NAMALWA (cell line): Measurements from ENCODE around the gene ATRN.
"Not testable (repeated sequence)": the region's sequence is repeated elsewhere in the genome, so short reads cannot be mapped to it uniquely, and the experiment has no call there.

Source experiments
- DNase-seq: peaks from one replicate; pipeline ENCODE4 v3.0.0-alpha.2; 2015; ENCODE audit warnings: low spot score

ATRN gene

DNA sequence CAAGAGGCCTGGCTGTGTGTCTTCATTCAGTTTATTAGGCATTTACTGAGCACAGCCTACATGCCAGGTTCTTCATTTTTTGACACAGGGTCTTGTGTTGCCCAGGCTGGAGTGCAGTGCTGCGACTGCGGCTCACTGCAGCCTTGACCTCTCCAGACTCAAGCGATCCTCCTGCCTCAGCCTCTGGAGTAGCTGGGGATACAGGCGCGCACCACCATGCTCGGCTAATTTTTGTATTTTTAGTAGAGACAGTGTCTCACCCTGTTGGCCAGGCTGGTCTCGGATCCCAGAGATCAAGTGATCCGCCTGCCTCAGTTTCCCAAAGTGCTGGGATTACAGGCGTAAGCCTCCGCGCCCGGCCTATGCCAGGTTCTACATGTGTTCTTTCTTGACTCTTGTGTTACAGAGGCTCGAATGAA, 601 bp upstream of the ATRN start:
- no peak for DNase-seq

DNA sequence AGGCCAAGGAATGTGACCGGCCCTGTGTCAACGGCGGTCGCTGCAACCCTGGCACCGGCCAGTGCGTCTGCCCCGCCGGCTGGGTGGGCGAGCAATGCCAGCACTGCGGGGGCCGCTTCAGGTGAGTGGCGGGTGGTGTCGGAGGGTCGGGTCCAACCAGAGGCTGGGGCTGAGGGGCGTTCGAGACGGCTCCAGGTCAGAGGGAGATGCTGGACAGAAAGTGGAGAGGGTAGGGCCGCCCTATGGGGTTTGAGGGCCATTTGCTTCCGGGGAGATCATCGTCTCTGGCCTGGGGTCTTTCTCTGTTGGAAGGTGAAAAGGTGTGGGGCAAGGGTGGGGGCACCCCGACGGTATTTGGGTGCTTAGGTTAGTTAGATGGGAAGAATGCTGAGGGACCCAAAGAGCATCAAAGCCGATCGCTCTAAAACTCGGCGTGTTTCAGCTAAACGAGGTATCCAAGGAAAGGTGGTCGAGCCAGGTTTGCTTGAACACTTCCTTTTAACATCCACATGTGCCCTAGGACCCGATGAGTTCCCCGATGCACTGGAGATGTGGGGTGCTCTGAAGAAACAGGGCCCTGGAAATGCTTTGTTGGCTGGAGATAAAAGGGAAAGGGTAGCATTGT, 691 bp downstream of the ATRN start:
- DNase-seq = no peak

DNA sequence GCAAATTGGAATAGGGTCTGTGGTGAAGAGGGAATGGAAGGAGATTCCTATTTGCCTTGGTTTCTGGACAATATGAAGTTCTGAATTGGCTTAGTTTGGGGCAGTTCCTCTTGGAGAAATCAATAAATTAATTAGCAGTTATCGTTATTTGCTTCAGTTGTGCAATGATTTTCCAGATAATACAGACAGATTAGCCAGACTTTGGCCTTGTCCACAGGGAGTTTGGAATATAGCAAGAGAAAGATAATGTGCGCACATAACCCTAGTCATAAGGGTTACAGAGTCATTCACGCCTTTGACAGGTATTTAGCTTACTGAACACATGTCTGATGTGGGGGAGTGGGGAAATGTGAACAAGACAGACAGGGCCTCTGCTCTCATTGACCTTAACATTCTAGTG, 1.3 kb downstream of the ATRN start:
- DNase-seq = no peak

- no peak for DNase-seq
These were observed 2.5 kb downstream of the ATRN start for GRCh38 chr20:3473324-3473723.

DNA sequence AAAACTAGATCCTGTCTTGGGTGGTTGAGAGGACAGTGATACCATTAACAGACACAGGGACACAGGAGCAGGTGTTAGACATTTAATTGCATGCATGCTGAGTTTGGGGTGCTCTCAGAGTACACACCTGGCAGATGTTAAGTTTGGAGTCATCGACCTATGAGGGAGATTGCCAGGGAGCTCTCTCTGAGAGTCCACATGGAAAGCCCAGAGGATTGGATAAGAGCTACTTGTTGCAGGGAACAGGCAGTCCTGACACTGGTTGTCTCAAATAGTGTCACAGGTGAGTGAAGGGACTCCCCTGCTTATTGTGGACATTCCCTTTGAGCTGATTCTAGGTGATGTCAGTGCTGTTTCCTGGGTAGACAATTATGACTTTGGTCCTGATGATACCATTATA, 3.1 kb downstream of the ATRN start:
- DNase-seq = no peak

- not testable (repeated sequence) for DNase-seq
These were observed 6.4 kb downstream of the ATRN start for GRCh38 chr20:3477003-3477860.

DNA sequence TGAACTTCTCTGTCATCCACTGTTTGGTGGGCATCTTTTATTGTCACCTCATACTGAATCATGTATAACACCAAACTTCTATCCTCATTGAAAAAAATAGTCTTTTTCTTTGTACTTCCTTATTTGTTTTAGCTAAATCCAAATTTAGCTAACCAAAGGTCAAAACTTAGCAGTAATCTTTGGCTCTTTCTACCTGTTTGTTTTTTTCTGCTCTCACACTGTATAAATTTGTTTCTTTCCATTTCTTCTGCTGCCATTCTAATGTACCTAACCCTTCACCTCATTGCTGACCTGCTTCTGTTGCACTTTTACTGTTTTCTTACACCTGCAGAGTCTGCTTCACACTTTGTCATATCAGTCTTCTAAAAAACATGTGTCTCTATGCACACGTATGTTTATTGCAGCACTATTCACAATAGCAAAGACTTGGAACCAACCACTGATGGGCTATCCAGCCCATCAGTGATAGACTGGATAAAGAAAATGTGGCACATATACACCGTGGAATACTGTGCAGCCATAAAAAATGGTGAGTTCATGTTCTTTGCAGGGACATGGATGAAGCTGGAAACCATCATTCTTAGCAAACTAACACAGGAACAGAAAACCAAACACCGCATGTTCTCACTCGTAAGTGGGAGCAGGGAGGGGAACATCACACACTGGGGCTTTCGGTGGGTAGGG, 7.2 kb downstream of the ATRN start:
- no peak for DNase-seq

GRCh38 chr20:3479025-3479424, 8.2 kb downstream of the ATRN start:
- DNase-seq = no peak

GRCh38 chr20:3479759-3480615, 9.2 kb downstream of the ATRN start:
- no peak for DNase-seq

DNA sequence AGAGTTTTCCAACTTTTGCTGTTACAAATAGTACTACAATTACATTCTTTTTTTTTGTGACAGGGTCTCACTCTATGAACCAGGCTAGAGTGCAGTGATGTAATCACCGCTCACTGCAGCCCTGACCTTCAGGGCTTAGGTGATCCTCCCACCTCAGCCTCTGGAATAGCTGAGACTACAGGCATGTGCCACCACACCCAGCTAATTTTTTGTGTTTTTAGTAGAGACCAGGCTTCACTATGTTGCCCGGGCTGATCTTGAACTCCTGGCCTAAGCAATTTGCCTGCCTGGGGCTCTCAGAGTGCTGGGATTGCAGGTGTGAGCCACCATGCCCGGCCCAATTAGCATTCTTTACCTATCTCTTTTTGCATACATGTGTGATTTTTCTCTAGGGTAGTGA, 12.5 kb downstream of the ATRN start:
- DNase-seq = no peak

- DNase-seq = no peak
These were observed 13.0 kb downstream of the ATRN start for GRCh38 chr20:3483784-3484183.

DNA sequence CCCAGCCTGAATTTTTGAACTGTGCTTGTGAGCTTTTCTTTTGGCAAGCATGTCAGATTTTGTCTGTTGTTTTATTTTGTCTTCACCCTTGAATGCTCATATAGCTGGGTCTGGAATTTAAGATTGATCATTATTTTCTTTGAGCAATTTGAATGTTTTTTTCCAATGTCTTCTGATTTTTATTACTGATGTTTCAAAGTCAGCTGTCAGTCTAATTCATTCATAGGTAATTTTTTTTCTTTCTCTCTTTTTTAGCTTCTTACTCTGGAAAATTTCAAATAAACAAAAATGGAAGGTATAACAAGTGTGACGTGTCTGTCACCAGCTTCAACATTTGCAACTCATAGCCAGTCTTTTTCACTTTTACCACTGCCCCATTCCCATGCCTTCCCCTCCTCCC, 15.1 kb downstream of the ATRN start:
- DNase-seq = no peak

DNA sequence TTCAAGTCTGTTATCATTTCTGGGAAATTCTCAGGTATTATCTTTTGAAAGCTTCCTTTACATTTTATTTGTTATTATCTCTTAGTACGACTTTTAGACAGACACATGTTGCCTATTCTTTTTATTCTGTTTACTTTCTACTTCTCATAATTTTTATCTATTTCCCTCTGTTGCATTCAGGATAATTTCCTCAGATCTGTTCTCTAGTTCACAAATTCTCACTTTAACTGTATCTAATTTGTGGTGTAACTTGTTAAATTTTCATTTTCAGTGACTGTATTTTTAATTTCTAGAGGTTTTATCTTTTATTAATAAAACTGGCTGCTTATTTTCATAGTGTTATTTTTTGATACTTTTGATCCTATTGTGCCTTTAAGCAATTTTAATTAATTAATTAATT, 16.0 kb downstream of the ATRN start:
- DNase-seq = no peak

DNA sequence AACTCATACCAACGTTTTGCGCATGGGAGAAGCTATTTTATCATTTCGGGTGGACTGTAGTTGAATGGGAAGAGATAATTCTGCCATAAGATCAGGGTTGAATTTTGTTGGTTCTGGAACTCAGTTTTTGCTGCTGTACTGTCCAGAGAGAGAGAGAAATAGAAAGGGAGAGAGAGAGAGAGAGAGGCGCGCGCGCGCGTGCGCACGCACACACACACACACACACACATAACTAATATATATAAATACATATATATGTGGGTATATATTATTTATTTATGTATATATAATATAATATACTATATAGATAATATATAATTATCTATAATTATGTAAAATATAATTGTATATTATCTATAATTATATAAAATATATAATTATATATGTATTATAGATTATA, 21.9 kb downstream of the ATRN start:
- DNase-seq = no peak

DNA sequence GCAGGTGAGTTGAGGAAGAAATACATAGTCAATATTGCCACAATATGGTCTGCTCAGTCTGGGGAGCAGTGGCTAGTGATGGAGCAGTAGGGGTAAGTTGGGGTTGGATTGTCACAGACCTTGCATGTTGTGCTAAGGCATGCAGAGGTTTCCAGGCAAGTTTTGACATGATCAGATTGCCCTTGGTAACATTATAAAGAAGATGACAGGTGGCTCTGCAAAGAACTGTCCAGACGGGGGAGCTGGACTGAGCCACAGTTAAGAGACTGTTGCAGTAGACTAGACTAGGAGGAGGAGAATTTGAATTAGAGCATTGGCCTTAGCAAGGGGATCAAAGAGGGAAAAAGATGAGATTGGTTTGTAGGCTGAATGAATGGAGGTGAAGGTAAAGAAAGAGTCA, 23.4 kb downstream of the ATRN start:
- DNase-seq = peak; percentile 15

GRCh38 chr20:3502878-3503277, 32.1 kb downstream of the ATRN start:
- no peak for DNase-seq

GRCh38 chr20:3505148-3505547, 34.3 kb downstream of the ATRN start:
- DNase-seq = no peak

- no peak for DNase-seq
These were observed 38.2 kb downstream of the ATRN start for GRCh38 chr20:3509064-3509463.

GRCh38 chr20:3510110-3510509, 39.3 kb downstream of the ATRN start:
- DNase-seq = no peak

- not testable (repeated sequence) for DNase-seq
These were observed 41.4 kb downstream of the ATRN start for GRCh38 chr20:3512239-3512638.

GRCh38 chr20:3514012-3514642, 43.3 kb downstream of the ATRN start:
- no peak for DNase-seq
